ENCODE measurements around the gene CCDC136.

DNA sequence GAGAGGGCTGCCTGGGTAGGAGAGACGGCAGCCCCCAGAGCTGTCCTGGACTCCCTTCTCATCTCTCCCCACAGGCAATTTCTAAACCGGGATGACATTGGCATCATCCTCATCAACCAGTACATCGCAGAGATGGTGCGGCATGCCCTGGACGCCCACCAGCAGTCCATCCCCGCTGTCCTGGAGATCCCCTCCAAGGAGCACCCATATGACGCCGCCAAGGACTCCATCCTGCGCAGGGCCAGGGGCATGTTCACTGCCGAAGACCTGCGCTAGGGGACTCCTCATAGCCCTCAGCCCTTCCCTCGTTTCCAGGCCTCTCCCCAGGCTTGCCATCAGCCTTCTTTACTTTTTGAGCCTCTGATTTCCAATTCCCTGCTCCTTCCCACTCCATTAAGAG lies 73.5 kb downstream of the CCDC136 start:
- TF ChIP-seq POLR2A (IDR thresholded peaks at IDR 0.05) = no peak
- TF ChIP-seq, protein P1, sequence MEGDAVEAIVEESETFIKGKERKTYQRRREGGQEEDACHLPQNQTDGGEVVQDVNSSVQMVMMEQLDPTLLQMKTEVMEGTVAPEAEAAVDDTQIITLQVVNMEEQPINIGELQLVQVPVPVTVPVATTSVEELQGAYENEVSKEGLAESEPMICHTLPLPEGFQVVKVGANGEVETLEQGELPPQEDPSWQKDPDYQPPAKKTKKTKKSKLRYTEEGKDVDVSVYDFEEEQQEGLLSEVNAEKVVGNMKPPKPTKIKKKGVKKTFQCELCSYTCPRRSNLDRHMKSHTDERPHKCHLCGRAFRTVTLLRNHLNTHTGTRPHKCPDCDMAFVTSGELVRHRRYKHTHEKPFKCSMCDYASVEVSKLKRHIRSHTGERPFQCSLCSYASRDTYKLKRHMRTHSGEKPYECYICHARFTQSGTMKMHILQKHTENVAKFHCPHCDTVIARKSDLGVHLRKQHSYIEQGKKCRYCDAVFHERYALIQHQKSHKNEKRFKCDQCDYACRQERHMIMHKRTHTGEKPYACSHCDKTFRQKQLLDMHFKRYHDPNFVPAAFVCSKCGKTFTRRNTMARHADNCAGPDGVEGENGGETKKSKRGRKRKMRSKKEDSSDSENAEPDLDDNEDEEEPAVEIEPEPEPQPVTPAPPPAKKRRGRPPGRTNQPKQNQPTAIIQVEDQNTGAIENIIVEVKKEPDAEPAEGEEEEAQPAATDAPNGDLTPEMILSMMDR (IDR thresholded peaks at IDR 0.05) = no peak
